ENCODE measurements around the gene S100B. TPM values are rescaled to one million over a fixed set of nuclear protein-coding genes. Genes with fewer than 3 reads are reported as not detected.

Gene S100B
- total and polyA plus RNA-seq, 2 donors (not counting 3 experiments of a cell fraction or from before 2014, with no cell fraction given): not detected

DNA sequence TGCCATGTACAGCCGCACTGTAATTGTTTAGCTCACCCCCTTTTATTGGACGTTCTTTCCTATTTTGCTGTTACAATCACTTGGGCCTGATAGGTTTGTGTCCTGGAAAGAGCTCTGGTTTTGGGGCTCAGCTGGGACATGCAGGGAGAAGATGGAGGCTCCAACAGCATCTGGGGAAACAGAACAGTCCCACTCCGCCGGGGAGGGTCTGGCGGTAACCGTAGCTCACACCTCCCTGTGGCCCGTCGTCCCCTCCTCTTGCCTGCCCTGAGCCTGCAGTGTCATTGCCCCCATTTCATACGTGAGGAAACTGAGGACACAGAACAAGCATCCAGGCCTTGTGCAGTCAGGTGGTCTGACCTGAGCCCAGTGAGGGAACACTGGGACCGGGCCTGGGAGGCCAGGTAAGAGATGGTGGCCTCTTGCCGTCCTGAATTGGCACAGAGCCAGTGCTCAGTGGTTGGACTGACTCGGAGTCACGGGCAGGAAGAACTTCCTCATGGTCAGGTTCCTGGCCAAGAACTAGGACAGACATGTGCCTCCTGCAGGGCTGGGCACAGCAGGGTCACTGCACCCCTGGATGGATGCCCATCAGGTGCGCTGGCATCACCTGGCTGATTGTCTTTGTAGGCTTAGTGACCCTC is 41.8 kb downstream of the S100B start:
- Histone ChIP-seq H3K9me1 (replicated peaks; ENCODE audit: control insufficient read depth, extremely low read depth, insufficient read depth, low read length) (no peaks in the 10 kb centered on the region), H3K4me1 (ENCODE audit: control insufficient read depth, extremely low read depth, insufficient read depth, low read length) (peaks cover 7% of the 10 kb centered on the region), H3K27me3 (ENCODE audit: control insufficient read depth in 2 of 2, insufficient read depth in 2 of 2, low read length in 2 of 2) (no peaks in the 10 kb centered on the region), H3K36me3 (ENCODE audit: control insufficient read depth in 2 of 2, extremely low read depth in 1 of 2, insufficient read depth in 2 of 2, low read length in 2 of 2) (peaks cover 8 to 66% of the 10 kb centered on the region in 2 experiments), H3K79me2 (ENCODE audit: control insufficient read depth, insufficient read depth, low read length) (no peaks in the 10 kb centered on the region), H3K27ac (ENCODE audit: insufficient read depth, low read depth, low read length) (no peak overlapping the region), H4K20me1 (replicated peaks; ENCODE audit: control insufficient read depth, extremely low read depth, insufficient read depth, low read length) (no peaks in the 10 kb centered on the region), H3K4me2 (ENCODE audit: insufficient read depth, low read length) (no peak overlapping the region), H3K9ac (replicated peaks; ENCODE audit: extremely low read depth, insufficient read depth, low read length) (no peak overlapping the region), H2AFZ (ENCODE audit: low read depth, low read length) (no peak overlapping the region), H3K9me3 (replicated peaks; ENCODE audit: control insufficient read depth, insufficient read depth, low read length) (no peaks in the 10 kb centered on the region), H3K4me3 (replicated peaks in 1 of 3; ENCODE audit: insufficient read depth in 1 of 3, low read depth in 1 of 3, low read length in 3 of 3) (no peak overlapping the region)
- CTCF ChIA-PET: no interaction called here
- TF ChIP-seq POLR2AphosphoS5 (IDR thresholded peaks at IDR 0.05; ENCODE audit: insufficient read depth, low read depth, low read length) (no peak), MYC (IDR thresholded peaks at IDR 0.05; ENCODE audit: low read depth, low read length) (no peak), FOS (IDR thresholded peaks at IDR 0.05; ENCODE audit: borderline replicate concordance, insufficient read depth, low read length) (no peak), POLR2A (IDR thresholded peaks at IDR 0.05; ENCODE audit: low read depth, low read length) (no peak), EZH2 (IDR thresholded peaks at IDR 0.05; ENCODE audit: borderline replicate concordance, low read depth, low read length, severe bottlenecking) (no peak), JUN (IDR thresholded peaks at IDR 0.05; ENCODE audit: borderline replicate concordance, insufficient read depth, insufficient read length, low read depth) (no peak), GATA2 (IDR thresholded peaks at IDR 0.05; ENCODE audit: insufficient read depth, insufficient read length, low read depth, low read length) (no peak)
- TF ChIP-seq, protein P1, sequence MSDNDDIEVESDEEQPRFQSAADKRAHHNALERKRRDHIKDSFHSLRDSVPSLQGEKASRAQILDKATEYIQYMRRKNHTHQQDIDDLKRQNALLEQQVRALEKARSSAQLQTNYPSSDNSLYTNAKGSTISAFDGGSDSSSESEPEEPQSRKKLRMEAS (IDR thresholded peaks at IDR 0.05; ENCODE audit: insufficient read depth, insufficient read length): no peak
- TF ChIP-seq, protein P2, sequence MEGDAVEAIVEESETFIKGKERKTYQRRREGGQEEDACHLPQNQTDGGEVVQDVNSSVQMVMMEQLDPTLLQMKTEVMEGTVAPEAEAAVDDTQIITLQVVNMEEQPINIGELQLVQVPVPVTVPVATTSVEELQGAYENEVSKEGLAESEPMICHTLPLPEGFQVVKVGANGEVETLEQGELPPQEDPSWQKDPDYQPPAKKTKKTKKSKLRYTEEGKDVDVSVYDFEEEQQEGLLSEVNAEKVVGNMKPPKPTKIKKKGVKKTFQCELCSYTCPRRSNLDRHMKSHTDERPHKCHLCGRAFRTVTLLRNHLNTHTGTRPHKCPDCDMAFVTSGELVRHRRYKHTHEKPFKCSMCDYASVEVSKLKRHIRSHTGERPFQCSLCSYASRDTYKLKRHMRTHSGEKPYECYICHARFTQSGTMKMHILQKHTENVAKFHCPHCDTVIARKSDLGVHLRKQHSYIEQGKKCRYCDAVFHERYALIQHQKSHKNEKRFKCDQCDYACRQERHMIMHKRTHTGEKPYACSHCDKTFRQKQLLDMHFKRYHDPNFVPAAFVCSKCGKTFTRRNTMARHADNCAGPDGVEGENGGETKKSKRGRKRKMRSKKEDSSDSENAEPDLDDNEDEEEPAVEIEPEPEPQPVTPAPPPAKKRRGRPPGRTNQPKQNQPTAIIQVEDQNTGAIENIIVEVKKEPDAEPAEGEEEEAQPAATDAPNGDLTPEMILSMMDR (IDR thresholded peaks at IDR 0.05; ENCODE audit: extremely low read depth in 1 of 2, insufficient read depth in 1 of 2, low read depth in 1 of 2, low read length in 2 of 2): no peak
- DNase-seq (ENCODE audit: low read depth, low spot score): no peak
- no TSS peak for BruUV-seq (replicated peaks)
- dilution Hi-C loops (cut with MboI; ENCODE audit: extremely low pct_ligation_motif_present, low sequenced_read_pairs) (no loop called here), intact Hi-C loops (cut with micrococcal nuclease) (no loop called here)
- POLR2A ChIA-PET: no interaction called here
- FAIRE-seq: no peak

Measured in endothelial cell of umbilical vein (primary cell).